Activated CD8-positive, alpha-beta T cell treated with anti-CD3 and anti-CD28 coated beads, Interleukin-2, amount 10 ng/mL, durations not matched to agents 7 days and 5 days (primary cell): ENCODE data around the gene CCT2. TPM values are rescaled to one million over a fixed set of nuclear protein-coding genes. Genes with fewer than 3 reads are reported as not detected.

Experiments
- ATAC-seq: fragments of 150-1000 bp; cut with Tn5 transposase; one replicate; pipeline ENCODE4 v1.10.0; 2021; ENCODE audit warnings: moderate library complexity
- CTCF ChIA-PET: fragments of 350-600 bp; sonication (Branson Sonifier 250); formaldehyde crosslinking; loops from one replicate; lab custom pipeline; 2021; ENCODE audit warnings: antibody characterized with exemption; lab: Charles Lee
- POLR2A ChIA-PET: fragments of 350-600 bp; sonication (Branson Sonifier 250); formaldehyde crosslinking; loops from one replicate; lab custom pipeline; 2021; ENCODE audit warnings: antibody characterized with exemption; lab: Charles Lee
- DNase-seq: peaks from one replicate; pipeline ENCODE4 v3.0.0-alpha.2; 2020
- H3K27ac Mint-ChIP-seq: one replicate; pipeline ENCODE4 v1.8.0; 2021; ENCODE audit warnings: mild to moderate bottlenecking, mixed read lengths
- H3K27me3 Mint-ChIP-seq: one replicate; pipeline ENCODE4 v1.8.0; 2021; ENCODE audit warnings: low read depth, mixed read lengths
- H3K36me3 Mint-ChIP-seq: one replicate; pipeline ENCODE4 v1.8.0; 2021; ENCODE audit warnings: low read depth, mixed read lengths
- H3K4me1 Mint-ChIP-seq: one replicate; pipeline ENCODE4 v1.8.0; 2021; ENCODE audit warnings: low read depth, mixed read lengths
- H3K4me3 Mint-ChIP-seq: one replicate; pipeline ENCODE4 v1.8.0; 2021; ENCODE audit warnings: mild to moderate bottlenecking, mixed read lengths
- H3K9me3 Mint-ChIP-seq: one replicate; pipeline ENCODE4 v1.8.0; 2022; ENCODE audit warnings: mixed read lengths; ENCODE audit not compliant: insufficient read depth
- microRNA-seq: library from miRNA; unstranded; fragments of <30 nt; microRNA quantifications from one replicate; pipeline ENCODE4 v1.2.0, GENCODE V29; 2022
- total RNA-seq, 2 experiments: library from RNA; stranded (reverse); gene quantifications; one replicate each; pipeline ENCODE4 v1.2.3, GENCODE V29; 2021

Gene CCT2
- total RNA-seq, 2 experiments from 2014 or later: 238 to 252 TPM

GRCh38 chr12:69644511-69644910 lies 59.3 kb downstream of the CCT2 start:
- H3K4me3 Mint-ChIP-seq: no peak overlapping the region
- H3K27me3 Mint-ChIP-seq: peaks cover 10% of the 10 kb centered on the region
- no peak overlapping the region for H3K27ac Mint-ChIP-seq
- no peak for DNase-seq
- no peaks in the 10 kb centered on the region for H3K9me3 Mint-ChIP-seq
- no peak for ATAC-seq
- ChIA-PET POLR2A (no interaction called here), CTCF (interaction anchor here (0.7 kb wide), 1 partner anchor 488 kb away, joined by 3 read pairs; no protein-coding TSS in a partner anchor)
- peaks cover 1% of the 10 kb centered on the region for H3K4me1 Mint-ChIP-seq
- H3K36me3 Mint-ChIP-seq: no peaks in the 10 kb centered on the region

GRCh38 chr12:69645031-69645430 lies 59.8 kb downstream of the CCT2 start:
- Mint-ChIP-seq H3K4me3 (no peak overlapping the region), H3K36me3 (no peaks in the 10 kb centered on the region), H3K9me3 (no peaks in the 10 kb centered on the region), H3K27me3 (peaks cover 12% of the 10 kb centered on the region), H3K4me1 (no peaks in the 10 kb centered on the region), H3K27ac (no peak overlapping the region)
- no peak for DNase-seq
- ChIA-PET CTCF (no interaction called here), POLR2A (no interaction called here)
- no peak for ATAC-seq

GRCh38 chr12:69647178-69647577 lies 61.9 kb downstream of the CCT2 start:
- ATAC-seq: no peak
- Mint-ChIP-seq H3K27ac (no peak overlapping the region), H3K4me3 (no peak overlapping the region), H3K36me3 (no peaks in the 10 kb centered on the region), H3K4me1 (no peaks in the 10 kb centered on the region), H3K9me3 (no peaks in the 10 kb centered on the region), H3K27me3 (peaks cover 17% of the 10 kb centered on the region)
- no peak for DNase-seq
- POLR2A ChIA-PET: no interaction called here
- CTCF ChIA-PET: no interaction called here

GRCh38 chr12:69648476-69648875 lies 63.2 kb downstream of the CCT2 start:
- Mint-ChIP-seq H3K9me3 (no peaks in the 10 kb centered on the region), H3K4me3 (no peak overlapping the region), H3K27me3 (peaks cover 17% of the 10 kb centered on the region), H3K36me3 (no peaks in the 10 kb centered on the region), H3K4me1 (no peaks in the 10 kb centered on the region), H3K27ac (no peak overlapping the region)
- no peak for DNase-seq
- ATAC-seq: no peak
- CTCF ChIA-PET: no interaction called here
- POLR2A ChIA-PET: no interaction called here

GRCh38 chr12:69649529-69649928 lies 64.3 kb downstream of the CCT2 start:
- H3K36me3 Mint-ChIP-seq: no peaks in the 10 kb centered on the region
- no peaks in the 10 kb centered on the region for H3K4me1 Mint-ChIP-seq
- peaks cover 17% of the 10 kb centered on the region for H3K27me3 Mint-ChIP-seq
- H3K9me3 Mint-ChIP-seq: no peaks in the 10 kb centered on the region
- ChIA-PET POLR2A (no interaction called here), CTCF (no interaction called here)
- ATAC-seq (no peak), DNase-seq (no peak)
- H3K4me3 Mint-ChIP-seq: no peak overlapping the region
- H3K27ac Mint-ChIP-seq: no peak overlapping the region

Small RNA genes lying within 50 kb of the gene (microRNA-seq; reads per million reads assigned to microRNA genes)
- gene MIR3913-1: not detected
- not detected for gene MIR3913-2

Other genes with a start within 250 kb of the CCT2 start
- gene LYZ, start 237.1 kb upstream of the CCT2 start, total RNA-seq: not detected
- 10 to 100 TPM; 49.9 to 51.0 TPM for gene YEATS4, start 225.7 kb upstream of the CCT2 start, total RNA-seq
- 10 to 100 TPM; 13.0 to 13.7 TPM for gene FRS2, start 115.1 kb upstream of the CCT2 start, total RNA-seq
- not detected for gene LRRC10, start 25.4 kb downstream of the CCT2 start, total RNA-seq
- gene BEST3, start 113.8 kb downstream of the CCT2 start, total RNA-seq: not detected
- gene RAB3IP, start 153.4 kb downstream of the CCT2 start, total RNA-seq: 10 to 100 TPM; 26.2 to 27.7 TPM
- gene MYRFL, start 239.8 kb downstream of the CCT2 start, total RNA-seq: not detected